CD4-positive, alpha-beta T cell treated with Interleukin-1 beta for 1 hour (primary cell): ENCODE results near the gene APCDD1L.
"Not testable (repeated sequence)": the region's sequence is repeated elsewhere in the genome, so short reads cannot be mapped to it uniquely, and the experiment has no call there.

Source experiments
- DNase-seq, 2 donors: peaks; one replicate each; pipeline ENCODE4 v3.0.0-alpha.2; 2020 to 2022

Gene APCDD1L

GRCh38 chr20:58544891-58545290 is 29.7 kb upstream of the APCDD1L start:
- no peak for DNase-seq

GRCh38 chr20:58544286-58544685 is 29.1 kb upstream of the APCDD1L start:
- DNase-seq = no peak

GRCh38 chr20:58543274-58543673 is 28.1 kb upstream of the APCDD1L start:
- no peak for DNase-seq

GRCh38 chr20:58542411-58543095 is 27.4 kb upstream of the APCDD1L start:
- no peak for DNase-seq

GRCh38 chr20:58542034-58542410 is 26.8 kb upstream of the APCDD1L start:
- not testable (repeated sequence) for DNase-seq

GRCh38 chr20:58538752-58539151 is 23.6 kb upstream of the APCDD1L start:
- no peak for DNase-seq

GRCh38 chr20:58537831-58538230 is 22.6 kb upstream of the APCDD1L start:
- no peak for DNase-seq

- no peak for DNase-seq
Observed at GRCh38 chr20:58536289-58536688, 21.1 kb upstream of the APCDD1L start.

GRCh38 chr20:58531657-58532056 is 16.5 kb upstream of the APCDD1L start:
- no peak for DNase-seq

GRCh38 chr20:58531063-58531462 is 15.9 kb upstream of the APCDD1L start:
- DNase-seq = no peak

- DNase-seq = no peak
Observed at GRCh38 chr20:58528412-58528811, 13.2 kb upstream of the APCDD1L start.

- no peak for DNase-seq
Observed at GRCh38 chr20:58526411-58526810, 11.2 kb upstream of the APCDD1L start.

- DNase-seq = no peak
Observed at GRCh38 chr20:58524814-58525213, 9.6 kb upstream of the APCDD1L start.

- DNase-seq = no peak
Observed at GRCh38 chr20:58523971-58524315, 8.7 kb upstream of the APCDD1L start.

GRCh38 chr20:58523072-58523970 is 8.1 kb upstream of the APCDD1L start:
- no peak for DNase-seq

- no peak for DNase-seq
Observed at GRCh38 chr20:58522666-58523065, 7.5 kb upstream of the APCDD1L start.

- no peak for DNase-seq
Observed at GRCh38 chr20:58521763-58522162, 6.6 kb upstream of the APCDD1L start.

GRCh38 chr20:58519940-58520712 is 4.9 kb upstream of the APCDD1L start:
- no peak for DNase-seq

- DNase-seq = no peak
Observed at GRCh38 chr20:58518896-58519593, 3.8 kb upstream of the APCDD1L start.

- no peak for DNase-seq
Observed at GRCh38 chr20:58518387-58518786, 3.2 kb upstream of the APCDD1L start.

GRCh38 chr20:58514321-58515232 is 622 bp downstream of the APCDD1L start:
- DNase-seq = no peak
